Measurements from ENCODE around the gene MDFIC.
"Not testable (repeated sequence)": the region's sequence is repeated elsewhere in the genome, so short reads cannot be mapped to it uniquely, and the experiment has no call there.

The MDFIC gene, protein sequence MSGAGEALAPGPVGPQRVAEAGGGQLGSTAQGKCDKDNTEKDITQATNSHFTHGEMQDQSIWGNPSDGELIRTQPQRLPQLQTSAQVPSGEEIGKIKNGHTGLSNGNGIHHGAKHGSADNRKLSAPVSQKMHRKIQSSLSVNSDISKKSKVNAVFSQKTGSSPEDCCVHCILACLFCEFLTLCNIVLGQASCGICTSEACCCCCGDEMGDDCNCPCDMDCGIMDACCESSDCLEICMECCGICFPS

DNA sequence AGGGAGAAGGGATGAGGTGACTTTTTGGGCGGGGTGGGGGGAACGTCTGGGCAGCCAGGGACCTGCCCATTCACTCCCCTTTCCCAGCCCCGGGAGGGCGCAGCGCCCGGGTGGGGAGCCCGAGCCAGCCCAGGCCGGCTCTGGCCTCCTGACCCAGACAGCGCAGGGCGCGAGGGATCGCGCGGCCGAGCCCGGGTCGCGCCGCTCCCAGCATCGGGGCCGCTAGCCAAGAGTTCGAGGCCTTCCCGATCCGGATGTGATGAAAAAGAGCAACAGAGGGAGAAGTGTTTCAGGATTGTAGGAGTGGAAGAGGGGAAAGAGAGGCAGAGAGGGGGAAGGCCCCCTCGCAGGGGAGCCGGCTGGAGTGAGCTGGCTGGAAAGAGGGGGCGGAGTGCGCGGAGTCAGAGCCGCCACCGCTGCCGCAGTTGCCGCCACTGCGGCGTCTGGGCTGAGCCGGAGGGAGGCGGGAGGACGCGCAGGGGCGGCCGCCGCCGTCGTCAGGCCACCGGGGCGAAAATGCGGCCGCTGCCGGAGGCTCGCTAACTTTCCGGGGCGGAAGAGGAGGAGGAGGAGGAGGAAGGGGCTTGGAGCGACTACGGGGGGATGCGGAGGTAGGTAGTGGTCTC lies at the start of gene MDFIC:
Gene MDFIC (plus strand): TSS at position 69 of the 626 bp plus-strand sequence. CDS start 940 bp downstream, outside the sequence.
- peak; percentile 56 to 57 for DNase-seq

DNA sequence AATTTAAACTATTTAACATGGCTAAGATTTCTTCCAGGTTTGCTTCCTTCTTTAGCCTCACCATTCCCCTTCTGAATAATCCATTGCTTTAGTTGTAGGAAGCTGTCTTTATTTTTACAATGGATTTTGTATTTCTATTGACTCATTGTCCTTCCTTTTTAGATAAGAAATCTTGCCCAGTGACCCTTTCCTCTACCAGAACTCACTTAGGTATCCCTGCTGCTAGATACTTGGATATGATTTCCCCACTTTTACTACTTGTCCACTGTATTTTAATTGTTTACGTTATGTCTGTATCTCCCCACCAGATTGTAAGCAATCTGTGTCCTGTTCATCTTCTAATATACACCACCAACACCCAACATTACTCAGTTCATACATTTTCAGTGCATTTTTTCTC lies 47.7 kb upstream of the MDFIC start:
- no peak for DNase-seq

DNA sequence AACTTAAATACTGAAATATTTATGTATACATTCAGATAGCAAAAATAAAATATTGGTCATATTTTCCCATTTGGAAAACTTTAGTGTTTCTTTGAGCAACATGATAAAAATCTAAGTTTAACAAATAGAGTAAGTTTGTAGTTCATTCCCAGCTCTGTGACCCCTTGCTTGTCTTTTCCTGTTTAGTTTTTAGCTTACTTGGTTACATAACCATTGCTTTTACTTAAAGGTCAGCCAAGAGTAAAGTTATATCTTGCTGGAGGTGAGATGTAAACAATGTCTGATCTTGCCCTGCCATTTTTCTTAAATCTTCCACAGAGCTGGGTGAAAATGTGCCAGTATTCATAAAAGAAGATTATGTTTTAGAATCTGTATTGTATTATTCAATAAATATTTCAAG lies 46.7 kb upstream of the MDFIC start:
- DNase-seq: no peak

DNA sequence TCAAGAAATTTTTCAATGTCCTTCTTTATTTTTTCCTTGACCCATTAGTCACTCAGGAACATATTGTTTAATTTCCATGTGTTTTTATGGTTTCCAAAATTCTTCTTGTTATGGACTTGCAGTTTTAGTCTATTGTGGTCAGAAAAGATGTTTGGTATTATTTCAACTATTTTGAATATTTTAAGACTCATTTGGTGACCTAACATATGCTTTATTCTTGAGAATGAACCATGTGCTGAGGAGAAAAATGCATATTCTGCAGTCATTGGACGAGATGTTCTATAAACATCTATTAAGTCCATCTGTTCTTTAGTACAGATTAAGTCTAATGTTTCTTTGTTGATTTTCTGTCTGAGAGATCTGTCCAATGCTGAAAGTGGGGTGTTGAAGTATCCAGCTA lies 42.3 kb upstream of the MDFIC start:
- no peak for DNase-seq

DNA sequence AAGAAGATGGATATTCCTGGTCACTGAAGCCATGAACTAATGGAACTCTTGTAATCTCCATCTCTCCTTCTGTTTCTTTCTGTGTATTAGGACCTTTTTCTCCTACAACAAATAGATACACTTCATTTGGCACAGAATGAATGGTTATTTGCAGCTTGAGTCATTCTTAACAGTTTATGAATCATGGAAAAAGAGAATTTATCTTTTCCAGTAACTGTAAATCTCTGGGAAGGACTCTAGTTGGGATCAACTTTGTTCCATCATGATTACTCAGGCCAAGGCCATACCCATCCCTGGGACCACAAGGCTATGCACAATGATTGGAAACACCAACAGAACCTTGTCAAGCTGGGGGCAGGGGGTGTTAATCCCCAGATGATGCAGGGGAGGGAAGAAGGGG lies 36.1 kb upstream of the MDFIC start:
- DNase-seq: no peak

DNA sequence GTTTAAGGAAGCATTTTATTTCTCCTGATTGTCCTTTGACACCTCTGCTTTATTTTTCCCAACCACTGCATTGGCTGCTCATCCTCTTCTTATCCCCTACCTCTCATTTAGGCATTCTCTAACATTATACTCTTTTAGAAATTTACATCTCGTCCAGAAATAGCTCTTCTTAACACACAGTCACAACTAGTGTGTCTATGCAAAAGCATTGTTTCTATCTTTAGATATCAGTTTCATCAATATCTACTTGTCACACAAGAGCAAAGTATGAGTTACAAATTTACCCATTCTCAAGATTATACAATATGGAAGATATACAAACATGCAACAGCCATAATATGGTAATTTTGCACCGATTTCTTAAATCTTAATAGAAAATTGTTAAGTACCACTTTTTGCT lies 35.7 kb upstream of the MDFIC start:
- no peak for DNase-seq

DNA sequence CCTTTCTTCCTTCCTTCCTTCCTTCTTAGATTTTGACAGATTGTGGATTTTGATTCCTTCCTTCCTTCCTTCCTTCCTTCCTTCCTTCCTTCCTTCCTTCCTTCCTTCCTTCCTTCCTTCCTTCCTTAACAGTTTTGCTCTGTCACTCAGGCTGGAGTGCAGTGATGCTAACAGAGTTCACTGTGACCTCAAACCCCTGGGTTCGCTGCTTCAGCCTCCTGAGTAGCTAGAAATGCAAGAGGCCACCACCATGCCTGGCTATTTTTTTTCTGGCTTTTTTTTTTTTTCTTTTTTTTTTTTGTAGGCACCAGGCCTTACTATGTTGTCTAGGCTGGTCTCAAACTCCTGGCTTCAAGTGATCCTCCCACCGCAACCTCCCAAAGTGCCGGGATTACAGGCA lies 32.8 kb upstream of the MDFIC start:
- DNase-seq: not testable (repeated sequence)

DNA sequence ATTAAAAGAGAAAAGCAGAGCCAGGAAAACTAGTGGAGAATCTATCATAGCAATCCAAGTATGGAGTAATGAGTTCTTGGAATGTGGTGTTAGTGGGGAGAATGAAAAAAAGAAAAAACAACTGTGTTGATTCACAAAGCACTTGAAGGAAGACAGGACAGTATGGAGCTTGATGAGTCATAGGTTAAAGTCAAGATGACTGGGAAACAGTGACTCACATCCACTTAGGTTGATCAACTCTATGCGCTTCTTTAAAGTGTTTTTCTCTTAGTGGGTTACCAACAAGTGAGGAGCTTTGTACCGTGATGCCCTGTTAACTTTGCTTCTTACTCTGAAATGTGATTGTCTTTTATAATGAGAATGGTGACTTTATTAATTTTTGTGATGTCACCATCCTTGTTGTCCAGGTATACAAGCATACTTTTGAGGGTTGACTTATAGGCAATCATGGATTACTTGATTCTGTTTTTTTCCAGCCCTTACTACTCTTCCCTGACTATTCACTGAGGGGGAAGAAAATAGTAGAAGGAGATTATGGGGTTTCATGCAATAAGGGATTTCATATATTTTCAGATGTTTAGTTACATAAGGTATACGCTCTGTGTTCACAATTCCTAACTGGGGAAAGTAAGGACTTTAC lies 32.1 kb upstream of the MDFIC start:
- no peak for DNase-seq

DNA sequence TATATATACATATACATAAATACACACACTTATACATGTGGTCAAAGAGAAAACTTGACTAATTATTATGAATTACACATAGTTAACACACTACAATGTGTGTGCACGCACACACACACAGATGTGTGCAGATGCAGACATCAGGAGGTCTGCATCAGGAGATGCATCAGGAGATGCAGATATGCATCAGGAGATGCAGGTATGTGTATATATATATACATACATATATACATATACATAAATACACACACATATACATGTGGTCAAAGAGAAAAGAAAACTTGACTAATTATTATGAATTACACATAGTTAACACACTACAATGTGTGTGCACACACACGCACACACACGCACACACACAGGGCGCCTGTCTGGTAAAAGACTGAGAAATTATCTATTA lies 31.3 kb upstream of the MDFIC start:
- no peak for DNase-seq

DNA sequence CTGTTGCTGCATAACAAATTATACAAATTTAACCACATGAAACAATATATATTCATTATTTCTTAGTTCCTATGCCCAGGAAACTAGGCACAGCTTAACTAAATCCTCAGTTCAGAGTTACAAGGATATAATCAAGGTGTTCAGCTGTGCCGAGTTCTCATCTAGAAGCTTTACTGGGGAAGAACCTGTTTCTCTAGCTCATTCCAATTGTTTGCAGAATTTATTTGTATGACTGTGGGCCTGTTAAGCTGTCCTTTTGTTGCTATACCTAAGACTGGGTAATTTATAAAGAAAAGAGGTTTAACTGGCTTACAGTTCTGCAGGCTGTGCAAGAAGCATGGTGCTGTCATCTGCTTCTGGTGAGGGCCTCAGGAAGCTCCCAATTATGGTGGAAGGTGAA lies 21.8 kb upstream of the MDFIC start:
- no peak for DNase-seq

DNA sequence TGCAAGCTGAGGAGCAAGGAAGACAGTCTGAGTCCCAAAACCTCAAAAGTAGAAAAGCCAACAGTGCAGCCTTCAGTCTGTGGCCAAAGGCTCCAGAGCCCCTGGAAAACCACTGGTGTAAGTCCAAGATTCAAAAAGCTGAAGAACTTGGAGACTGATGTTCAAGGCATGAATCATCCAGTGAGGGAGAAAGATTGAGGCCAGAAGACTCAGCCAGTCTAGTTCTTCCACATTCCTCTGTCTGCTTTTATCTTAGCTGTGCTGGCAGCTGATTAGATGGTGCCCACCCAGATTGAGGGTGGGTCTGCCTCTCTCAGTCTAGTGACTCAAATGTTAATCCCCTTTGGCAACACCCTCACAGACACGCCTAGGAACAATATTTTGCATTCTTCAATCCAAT lies 20.1 kb upstream of the MDFIC start:
- no peak for DNase-seq

DNA sequence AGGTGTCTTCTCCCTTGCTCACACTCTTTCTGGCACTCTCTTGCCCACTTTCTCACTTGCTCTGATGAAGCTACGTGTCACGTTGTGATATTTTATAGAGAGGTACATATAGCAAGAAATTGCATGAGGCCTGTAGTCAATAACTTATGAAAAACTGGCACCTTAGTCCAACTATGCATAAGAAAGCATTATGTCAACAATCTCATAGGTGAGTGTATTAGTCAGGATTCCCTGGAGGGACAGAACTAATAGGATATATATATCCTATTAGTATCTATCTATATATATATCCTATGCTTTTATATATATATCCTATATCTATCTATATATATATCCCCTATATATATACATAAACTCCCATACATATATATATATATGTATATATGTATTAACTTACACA lies 18.8 kb upstream of the MDFIC start:
- no peak for DNase-seq

DNA sequence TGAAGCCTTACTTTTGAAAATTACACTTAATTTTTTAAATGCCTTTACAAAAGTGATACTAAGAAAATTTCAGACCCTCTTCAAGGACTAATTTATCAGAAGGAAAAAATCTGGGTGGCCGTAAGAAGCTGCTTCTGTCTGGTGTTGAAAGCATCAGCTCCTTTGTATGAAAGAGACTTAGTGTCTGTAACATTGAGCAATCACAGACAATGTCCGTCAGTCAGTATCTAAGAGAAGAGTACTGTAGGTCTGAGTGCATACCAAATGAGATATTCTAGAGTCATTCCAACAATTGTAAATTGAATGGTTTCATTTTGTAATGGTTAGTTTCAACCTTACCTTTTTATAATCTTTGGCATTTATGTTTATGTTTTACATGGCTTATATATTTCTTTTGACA lies 11.1 kb upstream of the MDFIC start:
- DNase-seq: no peak

DNA sequence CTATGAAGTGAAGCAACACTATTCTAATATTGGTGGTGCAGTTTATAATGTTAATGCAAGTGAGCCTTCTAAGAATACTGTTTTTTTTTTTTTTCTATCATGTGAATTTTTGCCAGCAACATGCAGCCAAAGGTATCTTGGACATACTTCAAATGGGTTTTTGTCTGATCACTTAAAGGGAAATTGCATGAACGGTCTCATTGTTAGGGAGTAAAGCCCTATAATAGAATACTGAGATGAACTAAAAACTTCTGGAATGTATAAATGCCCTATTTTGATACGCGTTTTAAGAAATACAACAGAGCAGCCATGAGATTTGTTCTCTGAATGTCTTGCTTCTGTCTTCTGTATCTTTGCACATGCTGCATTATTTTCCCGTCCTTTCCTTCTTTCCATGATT lies 10.5 kb upstream of the MDFIC start:
- DNase-seq: no peak

DNA sequence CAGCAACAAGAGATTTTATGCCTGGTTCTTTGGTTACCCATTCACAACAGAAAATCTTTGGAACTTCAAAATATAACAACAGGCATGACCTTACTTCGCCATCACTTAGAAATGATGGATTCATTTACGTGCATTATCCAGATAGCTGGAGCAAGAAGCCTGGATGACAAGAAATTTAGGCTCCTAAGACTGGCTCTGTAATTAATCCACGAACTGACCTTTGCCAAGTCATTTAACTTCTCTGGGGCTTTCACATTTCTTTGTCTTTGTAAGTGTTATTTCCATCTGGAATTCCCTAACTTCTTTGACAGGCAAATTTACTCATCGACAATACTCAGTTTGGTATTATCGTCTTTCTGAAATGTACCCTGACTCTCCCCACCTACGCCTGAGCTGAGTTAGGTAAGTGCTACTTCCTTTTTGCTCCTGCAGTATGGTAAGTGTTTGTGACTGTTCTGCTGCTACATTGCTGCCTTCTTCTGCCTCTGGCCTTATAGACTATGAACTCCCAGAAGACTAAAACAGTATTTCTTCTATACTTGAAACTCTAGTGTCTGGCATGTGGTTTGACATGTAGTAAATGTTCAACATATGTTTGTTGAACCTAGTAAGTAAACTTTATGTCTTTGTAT lies 5.5 kb upstream of the MDFIC start:
- no peak for DNase-seq

DNA sequence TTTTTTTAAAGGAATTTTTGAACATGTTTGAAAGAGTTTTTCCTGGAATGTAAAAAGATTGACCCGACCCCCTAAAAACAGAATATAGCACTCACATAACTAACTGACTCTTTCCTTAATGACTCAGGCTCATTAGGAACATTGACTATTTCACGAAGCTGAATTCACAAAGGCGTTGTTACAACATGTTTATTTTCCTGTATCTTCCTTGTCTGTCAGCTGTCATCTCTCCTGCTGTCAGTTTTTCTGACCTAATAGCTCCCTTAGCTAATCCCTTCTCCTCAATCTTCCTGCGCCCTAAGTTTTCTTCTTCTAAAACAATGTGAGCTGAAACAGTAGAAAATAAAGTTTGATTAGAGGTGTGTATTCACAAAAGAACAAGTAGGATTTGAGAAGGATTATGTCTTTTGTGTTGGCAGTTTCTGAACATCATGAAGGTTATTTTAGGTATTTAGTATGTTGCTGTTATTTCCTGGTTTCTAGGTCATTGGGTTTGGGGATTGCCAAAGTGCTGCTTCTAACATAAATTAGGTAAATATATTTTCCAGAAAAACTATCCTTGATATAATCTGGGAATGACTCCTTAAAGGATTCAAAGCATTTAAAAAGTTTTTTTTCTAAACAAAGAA lies 4.6 kb upstream of the MDFIC start:
- DNase-seq: no peak

DNA sequence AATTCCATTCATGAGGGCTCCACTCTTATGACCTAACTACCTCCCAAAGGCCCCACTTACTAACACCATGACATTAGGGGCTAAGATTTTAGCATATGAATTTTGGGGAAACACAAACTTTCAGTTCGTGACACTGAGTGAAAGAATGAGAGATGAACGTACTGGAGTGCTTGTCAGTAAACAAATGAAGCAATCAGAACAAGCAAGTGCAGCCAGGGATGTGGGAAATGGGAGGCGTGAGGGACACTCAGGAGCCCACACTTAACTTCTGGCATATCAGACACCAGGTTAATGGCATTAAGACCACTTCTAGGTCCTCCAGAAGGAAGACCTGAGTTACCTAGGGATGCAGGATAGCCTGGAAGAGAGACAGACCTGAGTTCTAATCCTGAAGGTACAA lies 2.3 kb upstream of the MDFIC start:
- DNase-seq: no peak

DNA sequence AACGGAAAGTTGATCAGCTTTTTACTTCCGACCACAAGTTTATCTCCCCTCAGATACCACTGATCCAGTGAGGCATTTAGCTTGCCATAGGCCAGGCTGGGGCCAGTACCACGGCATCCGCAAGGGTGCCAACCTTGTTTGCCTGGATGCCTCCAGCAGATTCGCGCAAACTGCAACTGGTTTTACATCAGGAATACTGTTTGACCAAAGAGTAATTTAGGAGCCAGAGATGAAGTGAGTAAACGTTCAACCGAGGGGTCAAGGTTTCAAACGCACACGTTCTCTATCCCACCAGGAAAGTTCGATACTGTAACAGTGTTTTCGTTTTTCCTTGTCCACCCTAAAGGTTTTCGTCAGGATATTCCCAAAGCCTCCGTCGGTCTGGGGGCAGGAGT lies 266 bp upstream of the MDFIC start:
- DNase-seq: no peak

DNA sequence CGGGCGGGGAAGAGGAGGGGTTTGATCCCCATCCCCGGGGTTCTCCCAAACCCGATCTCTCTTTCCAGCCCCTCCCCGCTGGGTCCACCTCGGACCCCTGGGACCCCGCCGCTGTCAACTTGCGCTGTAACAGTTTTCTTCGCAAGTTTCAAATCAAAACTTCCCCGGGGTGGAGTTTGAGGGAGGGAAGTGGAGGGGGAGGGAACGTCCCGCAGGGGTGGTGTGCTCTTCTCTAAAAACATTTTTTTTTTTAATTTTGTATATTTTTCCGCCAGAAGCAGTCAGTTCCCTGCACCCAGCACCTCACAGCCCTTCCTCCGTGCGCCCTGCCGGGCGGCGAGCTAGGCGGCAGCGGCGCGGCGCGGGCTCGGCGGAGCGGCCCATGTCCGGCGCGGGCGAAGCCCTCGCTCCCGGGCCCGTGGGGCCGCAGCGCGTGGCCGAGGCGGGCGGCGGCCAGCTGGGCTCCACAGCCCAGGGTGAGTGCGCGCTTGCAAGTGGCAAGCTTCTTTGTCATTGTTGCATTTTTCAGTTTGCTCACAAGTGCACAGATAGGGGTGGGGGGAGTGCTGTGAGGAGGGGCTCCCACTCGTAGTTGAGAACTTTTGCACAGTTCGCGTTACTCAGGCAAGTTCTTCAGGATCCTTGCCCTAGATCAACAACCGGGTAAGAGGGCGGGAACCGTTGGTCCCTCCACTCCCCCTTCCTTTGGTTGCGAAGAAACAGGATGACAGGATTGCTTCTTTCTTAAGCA lies 933 bp downstream of the MDFIC start:
- peak; percentile 43 to 44 for DNase-seq

DNA sequence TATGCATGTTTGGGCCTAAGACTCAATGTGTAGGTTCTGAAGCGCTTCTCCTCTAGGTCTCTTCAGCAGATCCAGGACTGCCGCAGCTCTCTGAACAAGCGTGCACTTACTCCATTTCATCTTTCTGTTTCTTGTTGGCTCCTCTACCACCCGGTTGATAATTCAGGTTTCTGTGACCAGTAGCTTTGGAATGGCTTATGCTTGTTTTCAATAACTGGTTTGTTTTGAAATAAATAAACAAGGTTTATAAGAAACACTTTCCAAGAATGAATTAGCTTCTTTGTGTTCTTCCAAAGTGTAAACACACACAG lies 1.5 kb downstream of the MDFIC start:
- DNase-seq: no peak

DNA sequence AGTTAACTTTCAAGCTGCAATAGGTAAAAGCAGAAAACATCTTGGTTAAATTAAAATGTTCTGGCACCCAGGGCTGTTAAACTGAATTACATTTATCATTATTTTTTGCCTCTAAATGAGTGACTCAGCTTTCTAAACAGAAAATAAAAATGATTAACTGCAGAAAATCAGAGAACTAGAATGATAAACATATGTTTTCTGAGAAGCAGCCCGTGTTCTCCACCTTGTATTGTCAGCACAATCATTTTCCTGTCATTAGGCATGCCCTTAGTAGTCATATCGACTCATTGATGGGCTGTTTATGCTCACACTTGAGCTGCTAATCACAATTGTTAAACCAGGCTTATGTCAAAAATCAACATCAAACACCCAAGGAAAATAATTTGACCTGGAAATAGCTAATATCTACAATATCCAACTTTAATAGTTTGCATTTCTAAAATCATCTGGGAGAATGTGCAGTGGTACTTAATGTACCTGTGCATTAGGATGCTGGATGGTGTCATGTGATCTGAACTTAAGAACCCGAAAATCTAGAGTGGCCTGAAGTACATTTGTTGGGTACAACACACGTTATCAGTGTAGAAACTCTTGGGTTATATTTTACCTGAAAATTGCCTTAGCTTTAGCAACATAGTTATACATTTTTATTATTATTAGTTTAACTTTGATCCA lies 2.3 kb downstream of the MDFIC start:
- no peak for DNase-seq

DNA sequence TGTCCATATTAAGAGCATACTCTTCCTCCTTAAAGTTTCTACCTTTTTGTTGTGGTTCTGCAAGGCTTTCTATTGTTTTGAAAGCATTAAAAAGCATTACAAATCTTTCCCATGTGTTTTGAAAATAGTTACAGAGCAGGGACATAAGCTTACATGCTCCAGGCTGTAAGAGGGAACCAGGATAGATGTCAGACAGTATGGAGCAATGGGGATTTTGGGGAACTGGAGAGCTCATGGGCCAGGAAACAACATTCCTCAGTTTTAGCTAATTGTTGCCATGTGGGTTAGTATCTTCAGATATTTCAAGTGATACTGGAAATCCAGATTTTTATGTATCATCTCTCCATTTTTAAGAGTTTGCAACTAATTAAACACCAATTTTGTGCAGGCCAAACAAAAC lies 3.5 kb downstream of the MDFIC start:
- no peak for DNase-seq

DNA sequence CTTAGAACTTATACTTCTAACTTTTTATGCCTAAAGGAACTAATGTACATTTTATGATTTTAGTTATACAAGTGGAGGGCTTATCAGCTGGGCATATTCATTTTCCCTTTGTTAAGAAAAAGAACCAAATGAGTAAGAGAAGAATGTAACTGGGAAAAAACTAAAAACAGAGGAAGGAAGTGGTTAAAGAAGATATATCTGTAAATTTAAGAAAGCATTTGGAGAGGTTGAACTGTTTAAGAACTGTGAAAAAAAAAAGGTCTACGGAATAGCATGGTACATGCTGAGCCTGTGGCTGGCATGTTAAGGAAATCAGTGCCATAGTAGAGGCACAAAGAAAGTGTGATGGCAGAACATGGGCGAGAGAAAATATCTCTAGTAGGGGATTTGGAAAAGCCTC lies 6.2 kb downstream of the MDFIC start:
- no peak for DNase-seq

Measured in stimulated activated CD4-positive, alpha-beta T cell treated with anti-CD3 and anti-CD28 coated beads, Interleukin-2, amount 100 ng/mL, for 48 hours (primary cell).